Right atrium auricular region (tissue), 2 donors: ENCODE data around the gene MEGF6. TPM values are rescaled to one million over a fixed set of nuclear protein-coding genes. Genes with fewer than 3 reads are reported as not detected.

Experiments used
- DNase-seq: peaks from one replicate; pipeline ENCODE4 v3.0.0-alpha.2; 2019; ENCODE audit warnings: low spot score
- H3K27ac ChIP-seq, 2 donors: fragments of 200-600 bp; sonication (generic); 1 replicate in 1 of 2; 2 replicates in 1 of 2; pipeline ENCODE4 v1.5.1; 2016 to 2019
- H3K27me3 ChIP-seq, 2 donors: fragments of 200-600 bp; sonication (generic); one replicate each; pipeline versions ENCODE4 v1.5.1 to v1.6.0; 2017 to 2019
- H3K36me3 ChIP-seq: fragments of 200-600 bp; sonication (generic); one replicate; pipeline ENCODE4 v1.5.1; 2016
- H3K4me1 ChIP-seq, 2 donors: fragments of 200-600 bp; sonication (generic); one replicate each; pipeline versions ENCODE4 v1.5.1 to v1.6.0; 2017 to 2019
- H3K4me3 ChIP-seq, 2 donors: fragments of 200-600 bp; sonication (generic); 1 replicate in 1 of 2; 2 replicates in 1 of 2; pipeline ENCODE4 v1.5.1; 2017 to 2019; ENCODE audit warnings: mild to moderate bottlenecking in 1 of 2, moderate library complexity in 1 of 2
- H3K9me3 ChIP-seq, 2 donors: fragments of 200-600 bp; sonication (generic); one replicate each; pipeline ENCODE4 v1.5.1; 2019
- CTCF ChIP-seq, 2 donors: fragments of 200-600 bp; sonication (generic); IDR thresholded peaks; one replicate each; pipeline ENCODE4 v1.5.1; 2019; ENCODE audit warnings: antibody characterized with exemption in 2 of 2
- total RNA-seq, 2 donors: library from RNA; depleted of rRNA; stranded (reverse); fragments of >200 nt; gene quantifications; one replicate each; pipeline ENCODE4 v1.1.0, GENCODE V29; 2016

MEGF6 gene
- total RNA-seq, 2 donors from 2014 or later: 14.9 to 32.6 TPM

- no peaks in the 10 kb centered on the region for H3K36me3 ChIP-seq
- H3K4me1 ChIP-seq: no peaks in the 10 kb centered on the region
- DNase-seq: no peak
- no peak for TF ChIP-seq CTCF (IDR thresholded peaks at IDR 0.05)
- no peaks in the 10 kb centered on the region for H3K9me3 ChIP-seq
- H3K27me3 ChIP-seq: no peaks in the 10 kb centered on the region
- no peak overlapping the region for H3K4me3 ChIP-seq
- H3K27ac ChIP-seq: no peak overlapping the region
These were observed 40.0 kb downstream of the MEGF6 start for GRCh38 chr1:3571263-3571662.

GRCh38 chr1:3570066-3570986, 41.0 kb downstream of the MEGF6 start:
- Histone ChIP-seq H3K4me1 (no peaks in the 10 kb centered on the region), H3K27me3 (no peaks in the 10 kb centered on the region), H3K27ac (no peak overlapping the region), H3K9me3 (no peaks in the 10 kb centered on the region), H3K4me3 (no peak overlapping the region), H3K36me3 (no peaks in the 10 kb centered on the region)
- DNase-seq: no peak
- TF ChIP-seq CTCF (IDR thresholded peaks at IDR 0.05): no peak

GRCh38 chr1:3569436-3569835, 41.9 kb downstream of the MEGF6 start:
- Histone ChIP-seq H3K9me3 (no peaks in the 10 kb centered on the region), H3K4me1 (no peaks in the 10 kb centered on the region), H3K36me3 (no peaks in the 10 kb centered on the region), H3K27me3 (no peaks in the 10 kb centered on the region), H3K27ac (no peak overlapping the region), H3K4me3 (no peak overlapping the region)
- TF ChIP-seq CTCF (IDR thresholded peaks at IDR 0.05): no peak
- DNase-seq: no peak

- no peak for TF ChIP-seq CTCF (IDR thresholded peaks at IDR 0.05)
- Histone ChIP-seq H3K4me3 (no peak overlapping the region), H3K27me3 (no peaks in the 10 kb centered on the region), H3K9me3 (no peaks in the 10 kb centered on the region), H3K27ac (no peak overlapping the region), H3K36me3 (no peaks in the 10 kb centered on the region), H3K4me1 (no peaks in the 10 kb centered on the region)
- no peak for DNase-seq
These were observed 42.4 kb downstream of the MEGF6 start for GRCh38 chr1:3568815-3569435.

- Histone ChIP-seq H3K36me3 (no peaks in the 10 kb centered on the region), H3K4me3 (no peak overlapping the region), H3K27me3 (no peaks in the 10 kb centered on the region), H3K9me3 (no peaks in the 10 kb centered on the region), H3K4me1 (no peaks in the 10 kb centered on the region), H3K27ac (no peak overlapping the region)
- no peak for TF ChIP-seq CTCF (IDR thresholded peaks at IDR 0.05)
- DNase-seq: no peak
These were observed 44.1 kb downstream of the MEGF6 start for GRCh38 chr1:3566951-3567804.
